ENCODE measurements around the gene GNG5.
"Not testable (repeated sequence)": the region's sequence is repeated elsewhere in the genome, so short reads cannot be mapped to it uniquely, and the experiment has no call there.

The GNG5 gene

GRCh38 chr1:84488107-84488506 is 18.3 kb downstream of the GNG5 start:
- no peak for DNase-seq

DNA sequence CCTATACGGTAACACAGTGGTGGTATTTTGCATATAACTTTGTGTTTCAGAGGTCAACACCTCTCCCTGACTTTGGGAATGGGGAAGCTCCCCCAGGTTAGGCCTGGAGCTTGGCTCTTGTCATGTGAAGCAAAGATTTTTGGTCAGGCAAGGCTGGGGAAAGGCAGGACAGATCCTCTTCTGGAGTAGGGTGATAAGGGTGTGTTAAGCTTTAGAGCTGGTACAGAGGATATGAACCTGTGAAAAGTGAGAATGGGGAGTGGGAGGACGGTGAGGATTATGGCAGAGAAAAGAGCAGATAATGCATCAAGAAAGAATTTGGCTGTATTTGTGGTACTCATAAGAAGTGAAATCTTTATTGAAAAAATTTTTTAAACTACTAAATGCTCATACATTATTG is 25.1 kb downstream of the GNG5 start:
- no peak for DNase-seq

DNA sequence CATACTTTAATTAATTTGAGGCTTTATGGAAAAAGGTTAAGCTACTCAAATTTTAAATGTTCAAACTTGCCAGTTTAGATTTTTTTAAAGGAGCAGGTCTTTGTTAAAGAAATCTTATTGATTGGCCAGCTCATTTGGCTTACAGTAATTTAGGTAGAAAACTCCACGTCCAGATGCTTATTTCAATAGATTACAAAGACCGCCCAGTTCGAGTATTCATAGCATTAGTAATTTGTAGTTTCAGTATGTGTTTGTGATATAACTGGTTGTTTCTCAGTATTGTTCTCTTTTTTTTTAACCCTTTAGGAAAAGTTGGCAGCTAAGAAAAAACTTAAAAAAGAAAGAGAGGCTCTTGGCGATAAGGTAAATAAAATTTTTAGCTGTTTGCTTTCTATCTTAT is 25.7 kb downstream of the GNG5 start:
- DNase-seq, result no peak

DNA sequence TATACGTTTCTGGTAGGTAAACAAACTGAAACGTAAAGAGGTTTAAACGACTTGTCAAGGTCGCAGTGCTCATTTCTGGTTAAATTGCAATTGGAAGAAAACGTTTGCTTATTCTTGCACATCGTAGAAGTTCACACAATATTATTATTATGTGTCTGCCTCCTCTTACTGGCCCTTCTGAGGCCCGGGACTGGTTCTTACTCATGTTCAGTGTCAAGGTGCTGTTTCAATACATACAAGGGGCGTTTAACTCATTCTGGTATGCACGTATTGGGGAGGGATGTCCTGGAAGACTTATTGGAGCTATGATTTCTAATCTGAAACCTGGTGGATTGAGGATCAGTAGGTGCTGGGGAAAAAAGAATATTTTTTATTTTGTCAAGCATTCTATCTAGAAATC is 26.4 kb downstream of the GNG5 start:
- no peak for DNase-seq

- peak; percentile 73 for DNase-seq
These were observed 27.2 kb downstream of the GNG5 start, which contains the start of gene RPF1 for GRCh38 chr1:84478876-84479868. Gene RPF1 (plus strand): TSS chr1:84479266. CDS start chr1:84479282, 16 bp downstream.

- DNase-seq, result no peak
These were observed 30.2 kb downstream of the GNG5 start for GRCh38 chr1:84476225-84476624.

- no peak for DNase-seq
These were observed 39.1 kb downstream of the GNG5 start for GRCh38 chr1:84467298-84467697.

DNA sequence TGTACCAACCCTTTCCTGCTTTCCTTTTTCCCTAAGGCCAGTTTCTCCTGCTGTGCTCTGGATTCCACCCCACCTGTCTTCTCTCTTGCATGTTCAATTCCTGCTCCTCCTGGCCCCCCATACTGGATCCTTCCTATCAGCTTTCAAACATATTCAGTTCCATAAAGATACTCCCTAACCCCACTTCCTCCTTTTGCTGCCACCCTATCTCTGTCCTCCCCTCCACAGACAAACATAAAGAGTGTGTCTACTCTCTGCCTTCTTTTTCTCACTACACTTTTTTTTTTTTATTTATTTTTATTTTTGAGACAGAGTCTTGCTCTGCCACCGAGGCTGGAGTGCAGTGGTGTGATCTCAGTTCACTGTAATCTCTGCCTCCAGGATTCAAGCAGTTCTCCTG is 44.3 kb downstream of the GNG5 start:
- no peak for DNase-seq

DNA sequence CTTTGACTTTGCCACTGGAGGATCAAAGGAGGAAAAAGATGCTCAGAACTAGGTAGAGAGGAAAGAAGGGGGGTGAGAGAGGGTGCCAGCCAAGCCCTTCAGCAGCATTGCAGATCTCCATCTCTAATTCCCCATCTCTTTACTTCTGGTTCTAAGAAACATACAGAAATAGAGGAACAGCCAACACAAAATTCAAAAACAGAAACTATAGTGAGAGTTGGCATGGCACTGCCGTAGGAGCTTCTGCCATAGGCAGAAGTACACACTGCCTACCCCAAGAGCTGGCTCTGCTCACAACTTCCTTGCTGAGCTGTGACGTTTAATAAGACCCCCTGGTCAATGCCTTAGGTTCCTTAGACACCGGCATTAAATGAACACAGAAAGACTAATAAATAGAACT is 53.9 kb downstream of the GNG5 start:
- no peak for DNase-seq

DNA sequence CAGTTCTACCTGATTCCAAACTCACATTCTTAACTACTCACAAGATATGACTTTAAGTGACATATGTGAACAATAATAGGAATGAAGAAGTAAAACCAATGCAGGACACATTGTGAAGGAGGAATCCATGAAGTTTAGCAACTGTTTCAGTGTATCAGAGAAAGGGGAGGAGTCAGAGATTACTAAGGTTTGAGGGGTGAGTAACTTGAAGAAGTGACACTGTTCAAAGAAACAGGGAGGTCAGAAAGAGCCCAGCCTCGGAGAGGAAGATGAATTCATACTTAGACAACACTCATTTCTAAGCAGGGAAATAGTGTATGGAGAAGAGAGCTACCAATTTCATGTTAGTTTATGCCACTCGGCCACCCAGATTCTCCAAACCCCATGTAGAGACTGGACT is 55.5 kb downstream of the GNG5 start:
- no peak for DNase-seq

- not testable (repeated sequence) for DNase-seq
These were observed 57.7 kb downstream of the GNG5 start for GRCh38 chr1:84448704-84449103.

All from effector CD4-positive, alpha-beta T cell (primary cell).